ENCODE measurements around the gene TSPAN8.

DNA sequence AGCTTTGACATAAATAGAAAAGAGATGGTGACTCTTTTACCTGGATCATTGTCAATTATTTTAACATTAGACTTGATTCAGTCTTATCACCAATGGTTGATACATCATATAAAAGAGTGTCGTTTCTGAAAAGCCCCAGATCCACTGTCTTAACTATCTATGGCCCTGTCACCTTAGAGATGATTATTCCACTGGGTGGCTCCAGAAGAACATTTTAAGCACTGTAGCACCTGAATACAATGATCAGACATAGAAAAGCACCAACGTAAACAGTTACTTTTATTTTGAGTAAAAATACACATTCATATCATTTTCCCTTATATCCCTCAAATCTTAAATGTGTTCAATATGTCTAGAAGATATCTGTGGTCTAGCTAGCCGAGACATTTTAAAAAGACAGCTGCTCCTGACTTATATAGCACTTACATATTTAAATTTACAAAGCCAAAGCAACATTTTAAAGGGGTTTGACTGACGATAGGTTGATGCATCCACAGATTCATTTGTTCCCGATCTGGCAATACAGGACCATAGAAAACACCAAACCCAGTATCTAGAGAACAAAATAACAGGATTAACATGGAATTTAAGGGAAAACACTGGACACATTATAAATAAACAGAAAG is 32.9 kb downstream of the TSPAN8 start:
- TF ChIP-seq SMC3 (conservative IDR thresholded peaks at IDR 0.05; ENCODE audit: insufficient read depth, low read depth, low read length), result no peak
- no peak for TF ChIP-seq YY1 (IDR thresholded peaks at IDR 0.05; ENCODE audit: borderline replicate concordance in 1 of 3, control insufficient read depth in 1 of 3, extremely low read depth in 1 of 3, insufficient read depth in 3 of 3, insufficient read length in 1 of 3, insufficient replicate concordance in 2 of 3, low read depth in 1 of 3, low read length in 2 of 3)
- no peak for TF ChIP-seq EZH2 (IDR thresholded peaks at IDR 0.05; ENCODE audit: borderline replicate concordance, low read depth, low read length)
- no peak for TF ChIP-seq ZSCAN32 (CRISPR knock-in tag; IDR thresholded peaks at IDR 0.05)
- no peak for TF ChIP-seq MTA1 (IDR thresholded peaks at IDR 0.05; ENCODE audit: borderline replicate concordance)
- TF ChIP-seq CTCF (IDR thresholded peaks at IDR 0.05 in 2 of 3, conservative IDR thresholded peaks at IDR 0.05 in 1 of 3; ENCODE audit: insufficient read depth in 2 of 3, low read depth in 1 of 3, low read length in 3 of 3), result peak in 1 of 3 experiments; percentile 21; a peak in 1 of 6 replicates
- TF ChIP-seq POLR2A (conservative IDR thresholded peaks at IDR 0.05), result no peak
- TF ChIP-seq RBBP5 (IDR thresholded peaks at IDR 0.05; ENCODE audit: borderline replicate concordance, insufficient read depth, low read length, poor library complexity, severe bottlenecking), result no peak
